ENCODE measurements around the gene LRRC4B.
"Not testable (repeated sequence)": the region's sequence is repeated elsewhere in the genome, so short reads cannot be mapped to it uniquely, and the experiment has no call there.

Gene LRRC4B, protein sequence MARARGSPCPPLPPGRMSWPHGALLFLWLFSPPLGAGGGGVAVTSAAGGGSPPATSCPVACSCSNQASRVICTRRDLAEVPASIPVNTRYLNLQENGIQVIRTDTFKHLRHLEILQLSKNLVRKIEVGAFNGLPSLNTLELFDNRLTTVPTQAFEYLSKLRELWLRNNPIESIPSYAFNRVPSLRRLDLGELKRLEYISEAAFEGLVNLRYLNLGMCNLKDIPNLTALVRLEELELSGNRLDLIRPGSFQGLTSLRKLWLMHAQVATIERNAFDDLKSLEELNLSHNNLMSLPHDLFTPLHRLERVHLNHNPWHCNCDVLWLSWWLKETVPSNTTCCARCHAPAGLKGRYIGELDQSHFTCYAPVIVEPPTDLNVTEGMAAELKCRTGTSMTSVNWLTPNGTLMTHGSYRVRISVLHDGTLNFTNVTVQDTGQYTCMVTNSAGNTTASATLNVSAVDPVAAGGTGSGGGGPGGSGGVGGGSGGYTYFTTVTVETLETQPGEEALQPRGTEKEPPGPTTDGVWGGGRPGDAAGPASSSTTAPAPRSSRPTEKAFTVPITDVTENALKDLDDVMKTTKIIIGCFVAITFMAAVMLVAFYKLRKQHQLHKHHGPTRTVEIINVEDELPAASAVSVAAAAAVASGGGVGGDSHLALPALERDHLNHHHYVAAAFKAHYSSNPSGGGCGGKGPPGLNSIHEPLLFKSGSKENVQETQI

DNA sequence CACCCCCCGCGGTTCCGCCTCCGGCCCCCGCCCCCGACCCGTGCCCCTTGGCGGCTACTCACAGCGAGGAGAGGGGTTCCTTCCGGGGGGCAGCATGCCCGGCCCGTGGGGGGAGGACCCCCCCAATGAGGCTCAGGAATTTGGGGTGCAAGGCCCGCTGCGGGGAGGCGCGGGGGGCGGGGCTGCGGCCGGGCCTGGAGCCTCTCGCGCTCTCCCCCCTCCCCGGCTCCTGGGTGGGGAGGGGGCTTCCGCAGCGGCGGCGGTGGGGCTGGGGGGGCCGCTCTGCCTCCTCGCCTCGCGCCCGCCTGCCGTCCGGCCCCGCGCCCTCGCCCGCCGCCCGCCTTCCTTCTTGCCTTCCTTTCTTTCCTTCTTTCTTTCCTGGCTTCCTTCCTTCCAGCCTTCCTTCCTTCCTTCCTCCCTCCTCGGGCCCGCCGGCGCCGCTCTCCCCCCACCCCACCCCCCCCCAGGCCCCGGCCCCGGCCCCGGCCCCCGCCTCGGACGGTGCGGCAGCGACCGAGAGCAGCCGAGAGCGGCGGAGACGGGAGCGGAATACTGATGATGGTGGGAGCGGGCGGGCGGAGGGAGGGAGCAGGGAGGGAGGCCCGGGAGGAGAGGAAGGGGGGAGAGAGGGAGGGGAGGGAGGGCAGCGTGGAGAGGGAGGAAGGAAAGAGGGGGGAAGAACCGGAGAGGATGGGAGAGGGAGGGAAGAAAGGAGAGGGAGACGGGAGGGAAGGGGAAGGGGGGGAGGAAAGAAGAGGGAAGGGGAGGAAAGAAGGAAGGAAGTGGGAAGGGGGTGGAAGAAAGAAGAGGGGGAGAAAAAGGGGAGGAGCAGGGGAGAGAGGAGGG, at the start of gene LRRC4B:
TSS of gene LRRC4B (minus strand) at position 554 of the 846 bp plus-strand sequence. CDS start 19,597 bp downstream, outside the sequence.
- H3K9me3 ChIP-seq (ENCODE audit: severe bottlenecking): no peaks in the 10 kb centered on the region
- no peaks in the 10 kb centered on the region for H3K27me3 ChIP-seq (ENCODE audit: insufficient read depth, low read depth, severe bottlenecking)
- H3K4me3 ChIP-seq (ENCODE audit: low read depth, low read length): peak within 1 kb of the TSS; percentile 50
- H3K36me3 ChIP-seq: peaks cover 7% of the 10 kb centered on the region; the same call in 1 of the 2 replicates
- H3K27ac ChIP-seq: no peak within 1 kb of the TSS
- TF ChIP-seq, protein P1, sequence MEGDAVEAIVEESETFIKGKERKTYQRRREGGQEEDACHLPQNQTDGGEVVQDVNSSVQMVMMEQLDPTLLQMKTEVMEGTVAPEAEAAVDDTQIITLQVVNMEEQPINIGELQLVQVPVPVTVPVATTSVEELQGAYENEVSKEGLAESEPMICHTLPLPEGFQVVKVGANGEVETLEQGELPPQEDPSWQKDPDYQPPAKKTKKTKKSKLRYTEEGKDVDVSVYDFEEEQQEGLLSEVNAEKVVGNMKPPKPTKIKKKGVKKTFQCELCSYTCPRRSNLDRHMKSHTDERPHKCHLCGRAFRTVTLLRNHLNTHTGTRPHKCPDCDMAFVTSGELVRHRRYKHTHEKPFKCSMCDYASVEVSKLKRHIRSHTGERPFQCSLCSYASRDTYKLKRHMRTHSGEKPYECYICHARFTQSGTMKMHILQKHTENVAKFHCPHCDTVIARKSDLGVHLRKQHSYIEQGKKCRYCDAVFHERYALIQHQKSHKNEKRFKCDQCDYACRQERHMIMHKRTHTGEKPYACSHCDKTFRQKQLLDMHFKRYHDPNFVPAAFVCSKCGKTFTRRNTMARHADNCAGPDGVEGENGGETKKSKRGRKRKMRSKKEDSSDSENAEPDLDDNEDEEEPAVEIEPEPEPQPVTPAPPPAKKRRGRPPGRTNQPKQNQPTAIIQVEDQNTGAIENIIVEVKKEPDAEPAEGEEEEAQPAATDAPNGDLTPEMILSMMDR (IDR thresholded peaks at IDR 0.05; ENCODE audit: low read depth, low read length): no peak
- peak; percentile 78 for DNase-seq

DNA sequence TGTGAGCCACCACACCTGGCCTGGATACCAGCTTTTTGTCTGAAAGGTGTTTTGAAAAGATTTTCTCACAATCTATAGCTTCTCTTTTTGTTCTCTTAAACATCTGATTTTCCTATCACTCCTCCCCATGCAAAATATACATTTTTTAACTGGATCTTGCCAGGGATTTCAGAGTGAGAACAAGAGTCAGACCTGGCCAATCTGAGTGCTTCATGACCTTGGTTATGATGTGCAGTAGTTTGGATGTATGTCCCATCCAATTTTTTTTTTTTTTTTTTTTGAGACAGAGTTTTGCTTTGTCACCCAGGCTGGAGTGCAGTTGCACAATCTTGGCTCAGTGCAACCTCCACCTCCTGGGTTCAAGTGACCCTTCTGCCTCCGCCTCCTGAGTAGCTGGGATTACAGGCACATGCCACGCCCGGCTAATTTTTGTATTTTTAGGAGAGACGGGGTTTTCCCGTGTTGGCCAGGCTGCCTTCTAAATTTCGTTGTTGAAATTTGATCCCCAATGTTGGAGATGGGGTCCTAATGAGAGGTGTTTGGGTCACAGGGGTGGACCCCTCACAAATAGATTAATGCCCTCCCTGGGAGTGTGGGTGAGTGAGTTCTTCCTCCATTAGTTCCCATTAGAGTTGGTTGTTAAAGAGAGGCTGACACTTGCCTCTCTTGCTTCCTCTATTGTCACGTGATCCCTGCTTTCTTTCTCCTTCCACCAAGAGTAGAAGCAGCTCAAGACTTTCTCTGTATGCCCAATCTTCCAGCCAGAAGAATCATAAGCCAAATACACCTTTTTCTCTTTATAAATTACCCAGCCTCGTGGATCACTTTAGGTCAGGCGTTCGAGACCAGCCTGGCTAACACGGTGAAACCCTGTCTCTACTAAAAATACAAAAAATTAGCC, 44.5 kb upstream of the LRRC4B start:
- H3K4me3 ChIP-seq (ENCODE audit: low read depth, low read length); H3K27ac ChIP-seq; H3K27me3 ChIP-seq (ENCODE audit: insufficient read depth, low read depth, severe bottlenecking): not testable (repeated sequence)

DNA sequence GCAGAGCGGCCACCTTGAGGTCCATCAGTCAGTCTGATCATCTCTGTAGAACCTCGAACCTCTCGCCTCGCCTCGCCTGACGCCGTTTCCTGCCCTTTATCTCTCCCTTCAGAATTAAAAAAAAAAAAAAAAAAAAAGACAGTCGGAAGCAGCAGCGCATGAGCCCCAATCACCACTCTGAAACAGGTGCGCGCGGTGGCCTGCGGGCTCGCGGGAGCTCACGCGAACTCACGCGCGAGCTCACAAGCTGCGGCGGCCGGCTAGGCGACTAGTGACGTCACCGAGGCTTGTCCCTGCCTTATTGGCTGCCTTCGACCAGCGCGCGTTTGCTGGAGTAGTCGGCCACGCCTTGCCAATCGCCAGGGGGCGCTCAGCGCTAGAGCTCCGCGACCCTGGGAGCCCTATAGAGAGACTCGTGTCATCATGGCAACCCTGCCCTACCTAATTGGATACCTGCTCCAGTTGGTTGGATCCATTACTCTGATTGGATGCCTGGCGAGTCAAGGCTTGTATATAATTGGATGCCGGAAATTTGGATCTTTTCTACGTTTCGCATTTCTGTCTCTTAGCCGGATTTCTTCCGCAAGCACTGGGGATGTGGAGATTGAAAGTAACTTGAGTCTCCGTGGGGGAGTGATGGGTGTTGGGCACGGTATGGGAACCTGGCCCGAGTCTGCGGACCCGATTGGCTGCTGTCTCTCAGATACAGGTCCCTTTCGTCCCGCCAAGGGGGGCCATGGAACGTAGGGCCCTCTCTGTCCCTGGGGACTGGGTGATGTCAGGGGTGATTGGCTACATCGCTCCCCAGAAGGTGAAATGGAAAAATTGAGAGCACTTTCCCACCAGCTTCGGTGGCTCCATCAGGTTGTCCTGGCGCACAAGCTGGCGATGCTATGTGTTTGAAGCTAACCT, 39.9 kb upstream of the LRRC4B start:
- TF ChIP-seq, protein P1 (IDR thresholded peaks at IDR 0.05; ENCODE audit: low read depth, low read length): peak; percentile 84
- H3K27ac ChIP-seq: no peak overlapping the region
- H3K9me3 ChIP-seq (ENCODE audit: severe bottlenecking): peaks cover 7% of the 10 kb centered on the region
- H3K36me3 ChIP-seq: no peaks in the 10 kb centered on the region
- H3K27me3 ChIP-seq (ENCODE audit: insufficient read depth, low read depth, severe bottlenecking): peaks cover 16% of the 10 kb centered on the region
- peak; percentile 97 for DNase-seq
- H3K4me3 ChIP-seq (ENCODE audit: low read depth, low read length): no peak overlapping the region

More for the DNA sequence above, 44.5 kb upstream of the LRRC4B start:
- not testable (repeated sequence) for H3K36me3 ChIP-seq; H3K9me3 ChIP-seq (ENCODE audit: severe bottlenecking); DNase-seq

DNA sequence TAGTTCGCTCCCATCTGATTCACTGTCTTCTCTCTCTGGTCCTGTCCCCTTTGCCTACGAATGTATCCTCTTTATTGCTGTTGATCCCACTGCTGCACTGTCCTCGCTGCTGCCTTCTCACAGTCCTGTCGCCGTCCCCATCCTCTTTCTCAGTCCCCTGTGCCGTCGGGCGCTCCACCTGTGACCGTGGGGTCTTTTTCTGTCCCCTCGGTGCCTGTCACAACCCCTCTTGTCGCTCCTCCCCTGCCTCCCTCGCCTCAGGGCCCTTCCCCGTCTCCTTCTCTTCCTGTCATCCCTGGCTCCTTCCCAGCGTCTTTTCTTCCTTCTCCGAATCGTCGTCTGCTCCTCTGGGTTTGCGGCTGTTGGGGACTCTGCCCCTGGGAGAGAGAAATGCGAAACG, 39.2 kb upstream of the LRRC4B start:
- TF ChIP-seq, protein P1 (IDR thresholded peaks at IDR 0.05; ENCODE audit: low read depth, low read length): no peak
- H3K9me3 ChIP-seq (ENCODE audit: severe bottlenecking): peaks cover 7% of the 10 kb centered on the region
- no peaks in the 10 kb centered on the region for H3K36me3 ChIP-seq
- H3K27me3 ChIP-seq (ENCODE audit: insufficient read depth, low read depth, severe bottlenecking): peaks cover 24% of the 10 kb centered on the region
- no peak overlapping the region for H3K4me3 ChIP-seq (ENCODE audit: low read depth, low read length)
- DNase-seq: no peak
- H3K27ac ChIP-seq: no peak overlapping the region

DNA sequence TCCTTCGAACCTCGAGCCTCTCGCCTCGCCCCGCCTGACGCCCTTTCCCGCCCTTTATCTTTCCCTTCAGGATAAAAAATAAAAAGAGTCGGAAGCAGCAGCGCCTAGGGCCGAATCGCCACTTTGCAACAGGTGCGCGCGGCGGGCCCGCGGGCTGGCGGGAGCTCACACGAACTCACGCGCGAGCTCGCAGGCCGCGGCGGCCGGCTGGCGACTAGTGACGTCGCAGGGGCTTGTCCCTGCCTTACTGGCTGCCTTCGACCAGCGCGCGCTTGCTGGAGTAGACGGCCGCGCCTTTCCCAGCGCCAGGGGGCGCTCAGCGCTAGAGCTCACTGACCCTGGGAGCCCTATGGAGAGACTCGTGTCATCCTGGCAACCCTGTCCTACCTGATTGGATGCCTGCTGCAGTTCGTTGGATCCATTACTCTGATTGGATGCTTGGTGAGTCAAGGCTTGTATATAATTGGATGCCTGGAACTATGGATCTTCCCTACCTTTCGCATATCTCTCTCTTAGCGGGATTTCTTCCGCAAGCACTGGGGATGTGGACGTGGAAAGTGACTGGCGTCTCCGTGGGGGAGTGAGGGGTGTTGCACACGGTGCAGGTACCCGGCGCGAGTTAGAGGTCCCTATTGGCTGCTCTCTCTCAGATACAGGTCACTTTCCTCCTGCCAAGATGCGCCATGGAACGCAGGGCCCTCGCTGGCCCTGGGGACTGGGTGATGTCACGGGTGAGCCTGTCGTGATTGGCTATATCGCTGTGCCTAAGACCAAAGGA, 38.0 kb upstream of the LRRC4B start:
- H3K27me3 ChIP-seq (ENCODE audit: insufficient read depth, low read depth, severe bottlenecking): peaks cover 27% of the 10 kb centered on the region

More for the DNA sequence above, 38.0 kb upstream of the LRRC4B start:
- H3K27ac ChIP-seq; H3K36me3 ChIP-seq; H3K9me3 ChIP-seq (ENCODE audit: severe bottlenecking): not testable (repeated sequence)
- peak overlapping the region; percentile 31 for H3K4me3 ChIP-seq (ENCODE audit: low read depth, low read length)
- DNase-seq: peak; percentile 61
- TF ChIP-seq, protein P1 (IDR thresholded peaks at IDR 0.05; ENCODE audit: low read depth, low read length): peak; percentile 22; the same call in 1 of the 2 replicates
